NCI-H2107 (cell line): ENCODE measurements around the gene RASAL2.
"Not testable (repeated sequence)": the region's sequence is repeated elsewhere in the genome, so short reads cannot be mapped to it uniquely, and the experiment has no call there.

Experiments used
- DNase-seq: peaks from one replicate; lab custom pipeline; 2025; lab: John Stamatoyannopoulos, UW

Gene RASAL2

GRCh38 chr1:178165196-178165595 is 71.3 kb downstream of the RASAL2 start:
- no peak for DNase-seq

DNA sequence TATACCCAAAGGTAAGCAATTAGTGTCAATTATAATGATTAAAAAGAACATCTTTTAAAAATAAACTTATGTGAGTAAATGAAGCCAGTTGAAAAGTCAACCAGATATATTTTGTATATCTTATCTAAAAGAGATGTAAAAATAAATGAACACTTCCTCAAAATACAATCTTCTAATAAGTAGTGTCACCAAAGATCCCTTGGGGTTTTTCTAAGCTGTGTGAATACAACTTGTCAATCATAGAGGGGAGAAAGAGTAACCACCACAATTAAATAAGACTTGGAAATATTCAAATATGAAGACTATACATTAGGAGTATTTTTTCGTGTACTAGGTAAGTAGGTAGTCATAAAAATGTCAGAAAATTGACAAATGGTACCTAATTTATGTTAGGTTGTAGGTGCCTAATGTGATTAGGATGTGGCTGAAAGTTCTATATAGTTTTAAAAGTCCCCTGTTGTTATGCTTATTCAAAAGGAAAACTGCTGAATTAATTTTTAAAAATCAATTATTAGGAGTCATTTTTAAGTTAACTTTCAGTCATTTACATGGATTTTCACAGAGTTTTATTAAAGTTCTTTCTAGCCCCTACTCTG is 72.6 kb downstream of the RASAL2 start:
- no peak for DNase-seq

DNA sequence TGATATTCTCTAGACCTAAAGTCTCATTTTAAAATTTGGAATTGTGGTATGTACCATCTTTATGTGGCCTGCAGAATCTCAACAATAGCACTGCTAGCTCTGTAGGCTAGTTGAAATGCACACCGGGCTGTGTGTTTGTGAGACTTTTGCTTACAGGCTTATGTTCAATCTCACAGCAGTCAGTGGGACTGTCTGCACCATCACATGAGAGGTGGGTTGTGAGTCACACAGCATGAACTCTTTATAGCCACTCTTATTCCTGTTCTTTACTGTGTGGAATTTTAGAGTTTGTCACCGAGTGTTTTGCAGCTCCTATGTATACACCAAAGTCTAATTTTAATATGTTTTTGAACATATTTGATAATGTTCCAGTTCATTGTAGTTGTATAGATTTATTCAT is 74.6 kb downstream of the RASAL2 start:
- DNase-seq, result no peak

DNA sequence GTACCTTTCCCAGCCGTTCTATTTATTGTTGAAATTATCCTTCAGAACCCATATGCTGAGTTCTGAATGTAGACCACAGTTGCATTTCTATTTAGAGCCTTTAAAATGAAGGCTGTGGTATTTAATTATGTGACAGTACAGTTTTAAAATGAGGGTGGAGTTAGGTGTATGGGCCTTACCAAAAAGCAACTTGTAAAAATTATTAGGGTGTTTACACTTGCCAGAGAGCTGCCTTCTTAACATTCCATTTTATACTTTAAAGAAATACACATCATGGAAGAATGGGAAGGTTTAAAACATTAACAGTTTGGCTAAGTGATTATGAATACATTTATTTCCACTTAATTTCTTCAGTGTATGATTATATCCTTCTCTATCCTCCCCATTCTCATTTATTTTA is 75.7 kb downstream of the RASAL2 start:
- DNase-seq, result no peak

DNA sequence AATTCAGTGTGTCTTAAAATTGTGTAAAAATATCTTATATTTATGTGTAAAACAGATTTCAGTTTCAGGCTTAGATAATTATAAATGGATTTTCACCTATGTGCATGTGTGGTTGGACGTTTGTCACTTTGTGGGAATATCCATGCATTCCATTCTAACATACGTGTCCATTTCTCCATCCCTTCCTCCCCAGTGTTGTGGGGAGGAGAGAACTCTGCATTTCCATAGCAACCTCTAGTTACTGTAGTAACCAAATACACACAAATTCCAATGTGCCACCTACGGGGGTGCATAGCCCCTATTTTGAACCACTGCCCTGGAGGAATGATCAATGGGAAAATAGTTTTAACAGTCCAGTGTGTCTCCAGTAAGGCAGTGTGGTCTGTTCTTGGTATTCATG is 79.0 kb downstream of the RASAL2 start:
- no peak for DNase-seq

DNA sequence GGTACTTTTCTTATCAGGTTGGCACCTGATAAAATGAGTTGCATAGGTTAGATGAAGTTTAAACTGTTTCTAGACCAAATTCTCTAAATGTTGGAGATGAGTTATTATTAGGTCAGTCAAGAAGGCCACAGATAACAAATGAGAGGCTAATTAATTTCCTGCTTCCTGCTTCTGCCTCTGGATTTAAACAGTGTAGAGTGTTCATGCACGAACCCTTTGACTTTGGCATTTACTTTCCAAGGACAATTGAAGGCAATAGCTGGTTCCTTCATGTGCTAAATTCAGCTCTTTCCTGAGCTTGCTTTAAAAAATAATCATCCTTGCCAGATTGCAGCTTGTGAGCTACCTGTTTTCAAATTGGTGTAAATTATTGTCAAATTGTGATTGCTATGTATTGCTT is 80.6 kb downstream of the RASAL2 start:
- DNase-seq, result no peak

GRCh38 chr1:178180405-178180804 is 86.5 kb downstream of the RASAL2 start:
- no peak for DNase-seq

DNA sequence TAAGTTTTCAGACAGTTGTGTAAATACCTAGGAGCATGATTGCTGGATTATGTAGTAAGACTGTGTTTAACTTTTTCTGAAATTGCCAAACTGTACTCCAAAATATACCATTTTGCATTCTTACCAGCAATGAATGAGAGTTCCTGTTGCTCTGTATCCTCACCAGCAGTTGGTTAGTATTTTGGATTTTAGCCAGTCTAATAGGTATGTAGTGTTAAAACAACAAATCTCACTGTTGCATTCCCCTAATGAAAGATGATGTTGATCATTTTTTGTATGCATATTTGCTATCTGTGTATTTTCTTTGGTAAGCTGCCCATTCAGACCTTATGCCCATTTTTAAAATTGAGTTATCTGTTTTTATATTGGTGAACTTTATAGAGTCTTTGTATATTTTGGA is 89.9 kb downstream of the RASAL2 start:
- DNase-seq, result no peak

GRCh38 chr1:178188306-178188705 is 94.4 kb downstream of the RASAL2 start:
- DNase-seq, result no peak

DNA sequence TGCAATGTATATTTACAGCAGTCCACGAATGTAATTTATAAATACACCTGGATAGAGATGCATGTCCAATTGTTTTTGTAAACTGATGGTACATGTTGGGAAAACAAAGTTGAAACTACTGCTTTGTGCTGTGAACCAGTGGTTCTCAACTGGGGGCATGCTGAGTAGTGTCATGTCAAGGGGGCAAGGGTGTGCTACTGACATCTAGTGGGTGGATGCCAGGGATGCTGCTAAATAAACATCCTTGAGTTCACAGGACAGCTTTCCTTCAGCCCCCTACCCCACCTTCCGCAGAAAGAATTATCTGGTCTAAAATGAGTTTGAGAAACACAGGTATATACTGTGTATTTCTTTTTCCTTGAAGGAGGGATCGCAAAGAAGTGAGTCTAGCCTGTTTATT is 95.9 kb downstream of the RASAL2 start:
- DNase-seq, result peak; percentile 9

- no peak for DNase-seq
Measured at GRCh38 chr1:178190881-178191280, 97.0 kb downstream of the RASAL2 start.

- DNase-seq, result no peak
Measured at GRCh38 chr1:178192686-178193085, 98.8 kb downstream of the RASAL2 start.

GRCh38 chr1:178196631-178197030 is 102.7 kb downstream of the RASAL2 start:
- no peak for DNase-seq

DNA sequence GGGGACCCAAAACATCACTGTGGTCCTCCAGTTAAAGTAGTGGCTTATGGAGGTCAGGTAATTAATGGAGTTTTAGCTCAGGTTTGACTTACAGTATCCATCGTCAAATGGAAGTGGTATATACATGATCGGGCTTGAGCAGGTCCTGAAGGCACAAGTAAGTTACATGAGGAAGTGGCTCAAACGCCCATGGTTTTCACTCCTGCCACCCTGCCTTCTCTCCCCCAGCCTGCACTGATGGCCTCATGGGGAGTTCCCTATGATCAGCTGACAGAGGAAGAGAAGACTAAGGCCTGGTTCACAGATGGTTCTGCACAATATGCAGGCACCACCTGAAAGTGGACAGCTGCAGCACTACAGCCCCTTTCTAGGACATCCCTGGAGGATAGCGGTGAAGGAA is 108.2 kb downstream of the RASAL2 start:
- DNase-seq, result not testable (repeated sequence)

GRCh38 chr1:178202546-178202945 is 108.6 kb downstream of the RASAL2 start:
- not testable (repeated sequence) for DNase-seq

GRCh38 chr1:178208269-178208856 is 114.5 kb downstream of the RASAL2 start:
- not testable (repeated sequence) for DNase-seq

DNA sequence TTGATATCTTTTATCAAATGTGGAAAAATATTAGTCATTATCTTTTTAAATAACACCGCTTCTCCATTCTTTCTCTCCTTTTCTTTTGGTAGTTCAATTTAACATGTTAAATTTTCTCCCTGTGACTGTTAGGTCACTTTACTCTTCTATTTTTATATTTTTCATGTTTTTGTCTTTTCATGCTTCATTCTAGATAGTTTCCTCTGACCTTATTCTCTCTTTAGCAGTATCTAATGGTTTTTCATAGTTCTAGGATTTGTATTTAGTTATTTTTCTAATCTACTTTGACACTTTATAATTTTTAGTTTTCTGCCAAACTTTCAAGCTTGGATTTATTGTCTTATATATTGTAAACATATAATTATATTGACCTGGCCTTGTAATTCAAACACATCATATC is 116.0 kb downstream of the RASAL2 start:
- DNase-seq, result no peak

GRCh38 chr1:178218550-178218949 is 124.6 kb downstream of the RASAL2 start:
- no peak for DNase-seq

GRCh38 chr1:178220094-178220493 is 126.2 kb downstream of the RASAL2 start:
- no peak for DNase-seq

- DNase-seq, result no peak
Measured at GRCh38 chr1:178223289-178223688, 129.4 kb downstream of the RASAL2 start.

GRCh38 chr1:178224358-178224757 is 130.5 kb downstream of the RASAL2 start:
- no peak for DNase-seq

DNA sequence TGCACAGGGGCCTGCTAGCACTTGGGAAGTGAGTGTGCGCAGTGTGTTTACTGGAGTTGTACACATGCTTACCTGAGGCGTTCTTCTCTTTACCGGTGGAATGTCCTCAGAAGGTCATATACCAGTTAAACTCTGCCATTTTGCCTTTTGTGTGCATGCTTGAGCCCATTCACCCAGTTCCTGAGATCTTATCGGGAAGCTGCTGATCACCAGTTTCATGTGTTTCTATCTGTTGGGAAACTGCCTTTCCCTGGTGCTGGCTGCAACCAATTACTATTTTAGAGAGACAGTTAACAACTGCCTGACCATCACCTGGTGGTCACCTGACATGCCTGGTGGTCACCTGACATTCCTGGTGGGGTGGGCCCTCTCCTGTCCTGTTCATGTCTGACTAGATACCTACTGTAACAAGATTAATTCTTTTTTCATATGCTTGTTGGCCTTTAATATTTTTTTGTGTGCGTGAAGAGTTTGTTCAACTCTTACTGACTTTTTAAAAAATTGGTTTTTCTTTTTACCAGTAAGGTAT is 137.0 kb downstream of the RASAL2 start:
- DNase-seq, result no peak

GRCh38 chr1:178232108-178232507 is 138.2 kb downstream of the RASAL2 start:
- no peak for DNase-seq

DNA sequence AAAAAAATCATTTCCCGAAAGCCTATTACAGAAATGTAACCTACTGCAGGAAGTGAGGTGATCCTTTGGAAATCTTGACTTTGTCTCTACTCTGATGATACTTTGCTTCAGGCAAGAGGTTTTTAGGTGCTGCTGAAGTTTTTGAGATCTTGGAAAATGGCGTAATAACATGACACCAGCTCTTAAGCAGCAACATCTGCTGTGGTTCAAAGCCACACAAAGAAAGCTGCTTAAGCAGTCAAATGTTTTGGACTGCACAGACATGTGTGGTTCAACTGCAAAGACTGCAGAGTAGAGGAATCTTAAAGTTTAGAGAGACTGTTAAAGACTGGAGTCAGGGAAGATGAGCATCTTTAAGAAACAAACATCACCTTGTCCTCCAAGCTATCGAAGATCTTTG is 139.0 kb downstream of the RASAL2 start:
- DNase-seq, result no peak
